GM10248 (cell line): ENCODE measurements around the gene SDC1.

ENCODE experiments used
- CTCF ChIA-PET: fragments of 300-600 bp; sonication (Branson Sonifier 250); formaldehyde crosslinking; extraction: SDS; loops from one replicate; lab custom pipeline; 2021; ENCODE audit warnings: antibody characterized with exemption; lab: Yijun Ruan, JAX
- POLR2A ChIA-PET: fragments of 350-650 bp; sonication (Branson Sonifier 250); formaldehyde crosslinking; extraction: SDS; loops from one replicate; lab custom pipeline; 2020; ENCODE audit warnings: antibody characterized with exemption; lab: Yijun Ruan, JAX
- DNase-seq: peaks from one replicate; pipeline ENCODE4 v3.0.0; 2012; ENCODE audit errors: extremely low spot score
- TF ChIP-seq, protein P1 (sequence below): IDR thresholded peaks from 2 replicates; pipeline ENCODE4 v1.5.1; 2012; ENCODE audit warnings: mild to moderate bottlenecking, low read depth; ENCODE audit errors: extremely low read depth, missing control alignments, control extremely low read depth

SDC1 gene

DNA sequence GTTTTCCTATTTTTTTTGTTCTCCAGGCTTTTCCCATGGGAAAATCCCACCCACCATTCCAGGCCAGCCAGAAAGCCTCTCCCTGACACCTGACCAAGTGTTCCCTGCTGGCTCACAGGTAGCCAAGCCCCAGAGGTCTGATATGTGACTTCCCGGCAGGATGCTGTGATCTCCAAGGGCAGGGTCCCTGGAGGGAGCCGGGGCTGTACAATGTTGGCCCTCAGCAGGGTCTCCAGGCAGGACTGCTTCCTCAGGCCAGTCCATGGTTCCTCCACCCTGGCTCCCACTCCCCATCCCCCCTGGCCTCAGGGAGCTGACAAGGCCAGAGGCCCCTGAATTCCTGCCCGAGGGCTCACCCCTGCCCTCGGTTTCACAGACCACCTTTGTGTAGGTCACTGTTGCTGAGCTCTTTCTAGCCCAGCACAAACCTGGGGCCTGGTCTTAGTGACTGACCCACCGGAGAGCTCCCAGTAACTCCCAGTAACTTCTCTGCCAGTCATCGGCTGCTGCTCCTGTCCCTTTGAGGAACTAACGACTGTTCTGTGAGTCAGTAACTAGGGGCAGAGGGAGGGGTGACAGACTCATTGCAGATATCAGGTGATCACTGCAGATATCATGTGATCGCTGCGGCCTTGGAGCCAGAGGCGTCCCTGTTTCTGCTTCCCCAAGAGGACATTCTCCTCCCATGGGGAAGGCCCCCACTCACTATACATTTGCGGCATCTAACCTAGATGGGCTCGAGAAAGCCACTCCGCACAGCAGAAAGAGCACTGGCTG is 38.7 kb downstream of the SDC1 start:
- CTCF ChIA-PET, result interaction anchor here (1.2 to 2.7 kb wide), 5 partner anchors 9 to 51 kb away, joined by 3 to 10 read pairs (median 3); partner anchors contain the start of gene SDC1
- TF ChIP-seq, protein P1, sequence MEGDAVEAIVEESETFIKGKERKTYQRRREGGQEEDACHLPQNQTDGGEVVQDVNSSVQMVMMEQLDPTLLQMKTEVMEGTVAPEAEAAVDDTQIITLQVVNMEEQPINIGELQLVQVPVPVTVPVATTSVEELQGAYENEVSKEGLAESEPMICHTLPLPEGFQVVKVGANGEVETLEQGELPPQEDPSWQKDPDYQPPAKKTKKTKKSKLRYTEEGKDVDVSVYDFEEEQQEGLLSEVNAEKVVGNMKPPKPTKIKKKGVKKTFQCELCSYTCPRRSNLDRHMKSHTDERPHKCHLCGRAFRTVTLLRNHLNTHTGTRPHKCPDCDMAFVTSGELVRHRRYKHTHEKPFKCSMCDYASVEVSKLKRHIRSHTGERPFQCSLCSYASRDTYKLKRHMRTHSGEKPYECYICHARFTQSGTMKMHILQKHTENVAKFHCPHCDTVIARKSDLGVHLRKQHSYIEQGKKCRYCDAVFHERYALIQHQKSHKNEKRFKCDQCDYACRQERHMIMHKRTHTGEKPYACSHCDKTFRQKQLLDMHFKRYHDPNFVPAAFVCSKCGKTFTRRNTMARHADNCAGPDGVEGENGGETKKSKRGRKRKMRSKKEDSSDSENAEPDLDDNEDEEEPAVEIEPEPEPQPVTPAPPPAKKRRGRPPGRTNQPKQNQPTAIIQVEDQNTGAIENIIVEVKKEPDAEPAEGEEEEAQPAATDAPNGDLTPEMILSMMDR, result no peak
- DNase-seq, result peak; percentile 51
- POLR2A ChIA-PET, result no interaction called here

DNA sequence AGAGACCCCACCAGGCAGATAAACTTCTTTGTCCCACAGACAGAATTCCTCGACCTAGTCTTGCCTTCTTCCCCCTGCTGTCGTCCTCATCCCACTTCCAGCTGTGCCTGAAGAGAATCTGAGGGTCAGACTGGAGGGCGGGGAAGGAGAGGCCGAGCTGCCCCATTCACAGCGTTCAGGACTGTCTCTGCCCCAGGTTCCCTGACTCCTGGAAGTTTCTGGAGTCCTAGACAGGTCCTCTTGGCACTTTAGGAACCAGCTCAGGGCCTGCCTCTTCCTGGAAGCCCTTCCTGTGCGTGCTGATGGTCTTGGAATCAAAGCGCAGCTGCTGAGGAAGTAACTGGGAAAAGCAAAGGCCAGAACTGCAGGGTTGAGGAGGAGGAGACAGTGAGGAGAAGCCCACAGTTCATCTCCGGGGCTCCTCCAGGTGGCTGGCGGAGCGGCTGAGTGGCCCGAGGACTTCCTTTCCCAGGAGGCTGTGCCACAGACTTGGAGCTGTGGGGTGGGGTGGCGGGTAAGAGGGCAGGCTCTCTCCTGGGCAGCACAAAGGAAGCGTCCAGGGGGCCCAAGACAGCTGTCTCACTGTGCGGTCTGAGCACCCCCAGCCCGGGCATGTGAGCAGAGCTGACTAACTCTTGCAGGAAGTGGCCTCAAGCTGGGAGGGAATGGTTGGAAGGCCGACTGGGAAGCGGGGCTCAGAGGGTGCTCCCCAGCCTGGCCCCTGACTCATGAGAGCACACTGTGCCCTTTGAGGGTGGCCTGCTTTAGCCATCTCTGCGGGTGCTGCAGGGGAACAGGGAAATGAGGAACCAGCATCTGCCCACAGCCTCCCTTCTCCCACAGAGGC is 39.5 kb downstream of the SDC1 start:
- CTCF ChIA-PET, result interaction anchor here (1.0 to 2.7 kb wide), 4 partner anchors 24 to 50 kb away, joined by 3 to 10 read pairs (median 5); partner anchors contain the start of gene SDC1
- no peak for DNase-seq

DNA sequence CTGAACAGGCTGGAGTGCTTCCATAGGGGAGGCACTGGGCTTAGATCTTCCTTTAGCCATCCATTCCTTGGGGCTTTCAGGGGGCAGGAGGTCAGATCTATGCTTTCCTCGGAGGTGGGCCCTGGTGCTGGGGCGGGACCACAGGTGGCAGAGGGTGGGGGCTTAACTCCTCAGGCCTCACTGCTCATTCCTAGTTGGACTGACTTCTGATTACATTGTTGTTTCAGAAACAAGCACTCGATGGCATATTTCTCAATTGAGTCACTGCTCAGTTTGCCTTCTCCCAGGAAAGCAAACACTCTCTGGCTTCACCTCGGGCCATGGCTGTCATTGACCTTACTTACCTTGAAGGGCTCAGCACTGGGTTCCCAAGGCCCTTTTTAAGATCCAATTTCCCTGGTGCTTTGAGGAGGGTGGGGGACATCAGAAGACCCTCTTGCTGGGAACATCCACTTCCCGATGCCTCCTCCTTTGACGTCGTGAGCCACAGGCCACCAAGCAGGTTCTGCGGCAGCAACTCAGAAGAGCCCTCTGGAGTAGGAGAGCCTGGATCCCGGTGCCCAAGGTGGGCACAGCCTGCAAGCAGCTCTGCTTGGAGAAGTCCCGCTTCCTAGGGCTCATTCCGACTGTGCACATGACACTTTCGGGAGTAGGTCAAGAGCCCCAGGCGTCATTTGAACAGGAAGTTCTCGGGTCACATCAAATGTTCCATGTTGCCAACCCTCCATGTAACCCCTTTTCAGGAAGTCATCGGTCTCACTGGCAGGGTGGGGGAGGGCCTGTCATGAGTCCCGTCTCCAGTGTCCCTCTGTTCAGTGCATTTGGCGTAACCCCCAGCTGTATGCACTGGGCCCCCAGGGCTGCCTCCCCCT is 40.6 kb downstream of the SDC1 start:
- DNase-seq, result no peak
- CTCF ChIA-PET, result interaction anchor here (1.0 to 2.0 kb wide), 2 partner anchors 29 to 49 kb away, joined by 3 to 7 read pairs; no protein-coding TSS in a partner anchor
- POLR2A ChIA-PET, result no interaction called here
- TF ChIP-seq, protein P1, result no peak

More for the DNA sequence above, 39.5 kb downstream of the SDC1 start:
- TF ChIP-seq, protein P1, result no peak
- POLR2A ChIA-PET, result interaction anchor here (0.7 kb wide), 1 partner anchor 261 kb away, joined by 3 read pairs; the partner anchor contains the start of gene RHOB

DNA sequence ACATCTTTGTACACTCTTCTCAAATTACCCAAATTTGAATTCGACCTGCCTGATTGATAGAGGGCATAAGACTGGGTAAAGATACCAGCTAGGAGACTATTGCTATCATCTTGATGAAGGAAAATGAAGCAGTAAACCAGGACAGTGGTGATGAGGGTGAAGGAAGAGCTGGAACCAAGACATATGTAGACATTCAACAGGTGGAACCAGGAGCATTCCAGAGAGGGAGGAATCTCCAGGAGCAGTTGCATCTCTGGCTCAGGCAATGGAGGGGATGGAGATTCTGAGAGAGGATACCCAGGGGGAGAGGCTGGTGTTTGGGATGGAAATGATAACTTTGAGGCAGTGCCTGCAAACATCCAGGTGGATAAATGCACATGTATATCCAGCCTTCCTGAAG is 41.6 kb downstream of the SDC1 start:
- CTCF ChIA-PET, result interaction anchor here (1.0 to 1.2 kb wide), 3 partner anchors 32 to 51 kb away, joined by 3 read pairs; no protein-coding TSS in a partner anchor
- DNase-seq, result no peak
- TF ChIP-seq, protein P1, result no peak
- POLR2A ChIA-PET, result no interaction called here

DNA sequence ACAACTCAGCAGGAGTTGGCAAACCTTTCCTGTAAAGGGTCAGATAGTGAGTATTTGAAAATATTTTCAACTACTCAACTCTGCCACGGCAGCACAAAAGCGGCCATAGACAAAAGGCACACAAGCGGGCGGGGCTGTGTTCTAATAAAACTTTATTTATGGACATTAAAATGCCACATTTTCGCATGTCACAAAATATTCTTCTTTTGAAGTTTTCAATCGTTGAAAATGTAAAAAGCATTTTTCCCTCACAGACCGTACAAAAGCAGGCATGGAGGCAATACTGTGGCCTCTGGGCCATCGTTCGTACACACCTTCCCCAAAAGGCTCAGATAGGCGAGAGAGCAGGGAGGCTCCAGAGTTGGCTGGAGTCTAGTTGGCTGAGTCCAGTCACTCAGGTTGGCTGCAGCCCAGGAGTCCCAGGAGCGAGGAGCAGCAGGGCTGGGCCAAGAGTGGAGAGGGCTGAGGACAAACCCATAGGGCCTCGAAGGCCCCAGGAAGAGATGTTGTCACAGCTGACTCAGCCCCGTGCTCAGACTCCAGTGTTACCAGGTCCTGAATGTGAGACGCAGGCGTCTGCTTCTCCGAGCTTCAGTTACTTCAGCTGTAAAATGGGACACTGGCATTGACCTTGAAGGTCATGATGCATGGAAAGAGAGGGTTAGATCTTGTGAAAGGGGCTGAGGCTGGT is 42.5 kb downstream of the SDC1 start:
- CTCF ChIA-PET, result interaction anchor here (1.0 to 1.2 kb wide), 2 partner anchors 31 to 45 kb away, joined by 3 read pairs; no protein-coding TSS in a partner anchor
- TF ChIP-seq, protein P1, result no peak
- no peak for DNase-seq
- POLR2A ChIA-PET, result no interaction called here
